Cardiac septum (tissue), 1 donor: ENCODE results near the gene GPR26. TPM values are rescaled to one million over a fixed set of nuclear protein-coding genes. Genes with fewer than 3 reads are reported as not detected.

ENCODE experiments used
- DNase-seq: peaks from one replicate; pipeline ENCODE4 v3.0.0-alpha.2; 2020; ENCODE audit warnings: low spot score
- intact Hi-C: fragments of 100-400 bp; cut with DNase I; formaldehyde crosslinking; loops from one replicate; pipeline ENCODE4 v1.14.0; 2022
- total RNA-seq: library from RNA; stranded (reverse); fragmentation: NEBNext Ultra II Directional; extraction: Animal tissue kit (Norgen Biotek cat#: 25700); gene quantifications from one replicate; pipeline ENCODE4 v1.2.1, GENCODE V29; 2021
- donor health status: DM: no; HTN: no; CAD: no.

Gene GPR26
- total RNA-seq, 1 donor from 2014 or later: not detected

- intact Hi-C loops: no loop called here
- DNase-seq: no peak
Measured at GRCh38 chr10:123643315-123643714, 22.8 kb upstream of the GPR26 start.

GRCh38 chr10:123645016-123645415 is 21.1 kb upstream of the GPR26 start:
- peak; percentile 12 for DNase-seq
- intact Hi-C loops: no loop called here

- intact Hi-C loops: no loop called here
- DNase-seq: no peak
Measured at GRCh38 chr10:123645615-123646014, 20.5 kb upstream of the GPR26 start.

- no peak for DNase-seq
- intact Hi-C loops: no loop called here
Measured at GRCh38 chr10:123648595-123648994, 17.6 kb upstream of the GPR26 start.

DNA sequence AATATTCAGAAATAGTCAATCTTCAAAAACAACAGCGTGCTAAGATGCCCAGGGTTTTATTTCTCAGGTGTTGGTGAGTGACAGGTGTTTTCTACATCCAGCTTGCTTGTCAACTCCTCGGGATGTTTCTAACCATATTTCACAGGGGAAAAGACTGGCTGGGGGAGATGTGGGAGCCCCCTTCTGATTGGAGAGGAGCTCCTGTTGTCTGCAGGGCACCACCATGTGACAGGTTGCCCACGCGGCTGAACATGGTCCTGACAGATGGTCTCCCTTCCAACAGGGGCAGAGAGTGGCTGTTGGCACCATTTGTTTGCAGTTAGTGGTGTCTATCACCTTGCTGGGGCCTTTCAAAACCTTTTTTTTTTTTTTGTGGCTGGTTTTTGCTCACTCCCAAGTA is 16.5 kb upstream of the GPR26 start:
- intact Hi-C loops: no loop called here

DNA sequence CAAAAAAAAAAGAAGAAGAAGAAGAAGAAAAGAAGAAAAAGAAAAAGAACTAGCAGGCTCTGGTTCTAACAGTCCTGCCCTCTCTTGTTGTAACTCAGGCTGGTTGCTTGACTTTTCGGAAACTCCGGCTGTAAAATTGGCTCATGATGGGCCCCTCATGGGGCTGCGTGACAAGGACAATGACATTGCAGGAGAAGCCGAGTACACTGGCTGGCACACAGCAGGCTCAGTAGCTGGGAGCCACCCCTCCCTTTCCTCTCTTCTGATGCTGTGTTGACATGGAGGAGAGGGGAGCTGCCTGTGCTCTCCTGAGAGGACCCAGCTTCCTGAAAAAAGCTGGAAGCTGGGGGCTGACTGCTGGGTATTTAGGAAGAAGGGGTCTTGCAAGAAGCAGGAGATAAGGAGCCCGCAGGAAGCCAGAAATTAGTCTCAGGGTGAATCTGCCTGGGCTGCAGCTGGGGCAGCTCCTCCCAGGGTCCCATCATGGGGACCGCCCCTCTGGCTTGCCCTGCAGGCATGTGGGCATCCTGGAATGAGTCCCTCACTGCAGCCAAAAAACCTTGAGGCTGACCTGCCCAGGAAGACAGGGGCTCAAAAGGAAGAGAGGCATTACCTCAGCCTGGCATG is 14.6 kb upstream of the GPR26 start:
- intact Hi-C loops: no loop called here
- peak; percentile 57 for DNase-seq

More for the DNA sequence above, 16.5 kb upstream of the GPR26 start:
- DNase-seq: peak; percentile 56

GRCh38 chr10:123655751-123656150 is 10.4 kb upstream of the GPR26 start:
- intact Hi-C loops: no loop called here
- peak; percentile 60 for DNase-seq

DNA sequence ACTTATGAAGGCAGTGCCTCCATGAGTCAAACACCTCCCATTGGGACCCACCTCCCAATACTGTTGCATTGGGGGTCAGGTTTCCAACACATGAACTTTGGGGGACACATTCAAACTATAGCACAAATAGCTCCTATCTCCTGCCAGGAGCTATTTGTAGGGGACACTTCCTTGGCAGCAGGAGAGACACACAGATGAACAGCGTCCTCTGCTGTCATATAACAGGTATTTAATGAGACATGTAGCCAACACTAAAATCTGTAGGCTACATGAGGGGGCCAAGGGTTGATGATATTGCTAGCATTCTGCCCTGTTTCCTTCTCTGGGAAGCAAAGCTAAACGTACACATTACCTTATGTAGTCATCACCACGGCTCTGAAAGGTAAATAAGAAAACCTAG is 2.6 kb upstream of the GPR26 start:
- DNase-seq: peak; percentile 22
- intact Hi-C loops: no loop called here

DNA sequence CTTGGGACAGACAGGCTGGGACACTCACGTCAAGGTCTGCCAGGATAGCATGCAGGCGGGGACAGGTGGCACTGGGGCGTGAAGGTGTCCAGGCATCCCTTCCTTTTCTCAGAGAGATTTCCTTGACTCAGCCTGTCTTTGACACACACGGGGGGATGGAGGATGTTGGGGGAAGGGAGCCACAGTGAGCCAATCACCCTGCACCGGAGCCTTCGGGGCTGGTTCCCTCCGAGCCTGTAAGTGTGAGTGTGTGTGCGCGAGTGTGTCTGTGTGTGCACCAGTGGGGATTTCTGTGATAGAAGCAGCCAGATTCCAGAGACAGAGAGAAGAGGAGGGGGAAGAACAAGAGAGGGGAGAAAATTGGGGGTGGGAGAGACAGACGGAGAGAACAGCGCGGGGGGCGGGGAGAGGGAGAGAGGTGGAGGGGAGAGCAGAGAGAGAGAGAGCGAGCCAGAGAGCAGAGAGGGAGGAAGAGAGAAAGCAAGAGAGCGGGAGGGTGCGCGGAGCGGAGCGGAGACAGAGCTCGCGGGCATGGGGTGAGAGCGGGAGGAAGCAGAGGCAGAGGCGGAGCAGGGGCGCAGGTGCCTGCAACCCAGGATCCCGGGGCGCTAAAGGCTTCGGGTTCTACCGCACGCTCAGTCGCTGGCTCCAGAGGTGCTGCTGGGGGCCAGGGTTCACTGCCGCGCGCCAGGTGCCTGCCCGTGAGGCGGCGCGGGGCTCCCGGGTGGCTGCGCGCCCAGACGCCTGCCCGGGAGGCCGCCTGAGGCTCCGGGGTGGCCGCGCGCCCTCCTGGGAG is 466 bp upstream of the GPR26 start:
- DNase-seq: peak; percentile 36
- intact Hi-C loops: no loop called here

GRCh38 chr10:123669886-123670285 is 3.7 kb downstream of the GPR26 start:
- no peak for DNase-seq
- intact Hi-C loops: no loop called here

DNA sequence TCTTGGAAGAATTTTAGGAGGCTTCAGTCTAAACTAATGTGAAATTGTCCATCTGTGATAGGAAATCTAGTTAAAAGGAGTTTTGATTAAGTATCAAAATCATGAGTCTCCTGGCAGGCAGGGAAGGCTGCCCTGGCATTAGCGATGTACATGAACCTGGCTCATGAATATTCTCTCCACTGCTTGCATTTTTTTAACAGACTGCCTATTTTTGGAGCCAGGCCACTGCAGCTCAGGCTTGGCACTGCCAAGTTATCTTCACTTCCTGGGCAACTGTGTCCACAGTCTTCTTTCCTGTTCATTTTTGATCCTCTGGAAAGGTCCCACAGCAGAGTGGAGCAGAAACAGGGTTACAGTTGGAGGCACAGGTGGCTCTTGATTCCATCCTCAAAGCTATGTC is 7.0 kb downstream of the GPR26 start:
- intact Hi-C loops: no loop called here
- DNase-seq: no peak

- no peak for DNase-seq
- intact Hi-C loops: no loop called here
Measured at GRCh38 chr10:123674741-123675140, 8.6 kb downstream of the GPR26 start.

GRCh38 chr10:123675811-123676210 is 9.7 kb downstream of the GPR26 start:
- intact Hi-C loops: no loop called here
- no peak for DNase-seq

DNA sequence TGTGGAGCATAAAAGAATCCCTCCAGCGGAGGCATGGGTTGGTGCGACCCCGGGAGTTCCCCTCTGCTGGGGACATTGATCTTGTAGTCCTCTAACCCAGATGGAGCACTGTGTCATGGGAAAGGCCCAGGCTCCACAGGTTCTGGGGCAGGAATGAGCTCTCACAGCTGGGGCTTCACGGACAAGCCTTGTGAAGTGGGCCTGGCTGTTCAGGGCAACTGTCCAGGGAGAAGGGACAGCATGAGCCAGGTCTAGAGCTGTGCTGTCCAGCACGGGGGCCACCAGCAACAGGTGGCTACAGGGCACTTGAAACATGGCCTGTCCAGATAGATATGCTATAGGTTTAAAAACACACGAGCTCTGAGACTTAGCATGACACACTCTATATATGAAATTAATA is 11.4 kb downstream of the GPR26 start:
- intact Hi-C loops: no loop called here
- no peak for DNase-seq

DNA sequence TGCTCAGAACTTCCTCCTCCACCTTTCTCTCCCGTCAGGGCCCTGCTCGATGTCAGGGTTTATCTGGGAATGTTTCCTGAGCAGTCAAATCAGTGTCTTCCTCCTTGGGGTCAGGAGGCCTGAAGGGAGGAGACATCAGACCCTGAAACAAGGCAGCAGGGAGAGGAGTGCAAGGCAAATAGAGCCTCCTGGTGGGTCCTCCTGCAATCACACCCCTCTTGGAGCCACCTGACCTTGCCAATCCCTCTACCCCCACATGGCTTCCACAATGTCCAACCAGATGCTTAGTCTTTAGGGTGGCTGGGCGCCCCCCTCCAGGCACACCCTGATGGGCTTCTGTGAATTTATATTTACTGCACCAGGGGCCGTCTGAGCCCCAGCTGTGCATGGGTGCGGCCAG is 12.2 kb downstream of the GPR26 start:
- no peak for DNase-seq
- intact Hi-C loops: no loop called here

GRCh38 chr10:123681285-123681684 is 15.1 kb downstream of the GPR26 start:
- no peak for DNase-seq
- intact Hi-C loops: no loop called here

DNA sequence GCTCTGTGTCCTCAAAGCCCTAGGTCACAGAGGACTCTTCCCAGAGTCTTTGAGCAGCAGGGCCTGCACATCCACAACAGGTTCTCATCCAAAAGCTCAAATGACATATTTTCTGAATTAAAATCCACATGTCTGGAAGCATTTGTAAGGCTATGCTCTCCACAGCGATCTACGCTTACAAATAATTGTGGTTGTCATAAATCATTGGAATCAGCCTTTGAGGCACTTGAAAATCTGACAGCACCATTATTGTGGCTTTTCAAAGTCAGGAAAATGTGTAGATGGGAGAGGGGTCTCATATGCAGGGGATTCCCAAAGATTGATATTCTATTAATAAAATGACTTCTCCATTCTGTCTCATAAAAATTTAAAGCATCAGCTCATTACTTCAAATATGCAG is 16.3 kb downstream of the GPR26 start:
- no peak for DNase-seq
- intact Hi-C loops: no loop called here

GRCh38 chr10:123683459-123683858 is 17.3 kb downstream of the GPR26 start:
- intact Hi-C loops: no loop called here
- DNase-seq: no peak

- intact Hi-C loops: no loop called here
- no peak for DNase-seq
Measured at GRCh38 chr10:123683865-123684264, 17.7 kb downstream of the GPR26 start.

- intact Hi-C loops: no loop called here
- no peak for DNase-seq
Measured at GRCh38 chr10:123685260-123685659, 19.1 kb downstream of the GPR26 start.

GRCh38 chr10:123687758-123688157 is 21.6 kb downstream of the GPR26 start:
- intact Hi-C loops: no loop called here
- no peak for DNase-seq
